ENCODE measurements around the gene PANX3. TPM values are rescaled to one million over a fixed set of nuclear protein-coding genes. Genes with fewer than 3 reads are reported as not detected.
"Not testable (repeated sequence)": the region's sequence is repeated elsewhere in the genome, so short reads cannot be mapped to it uniquely, and the experiment has no call there.

Gene PANX3
- total RNA-seq, 1 experiment from 2014 or later: not detected

- CTCF ChIA-PET: interaction anchor here (0.5 to 1.0 kb wide), 2 partner anchors 186 to 198 kb away, joined by 3 read pairs; no protein-coding TSS in a partner anchor
- Histone ChIP-seq H3K27ac (ENCODE audit: low read length) (peak overlapping the region; percentile 51), H2AFZ (ENCODE audit: low read length) (no peak overlapping the region), H3K4me1 (ENCODE audit: insufficient read depth, low read length) (peaks cover 19% of the 10 kb centered on the region), H3K9ac (ENCODE audit: low read length) (no peak overlapping the region), H4K20me1 (ENCODE audit: low read length) (no peaks in the 10 kb centered on the region), H3K36me3 (ENCODE audit: low read depth, low read length) (no peaks in the 10 kb centered on the region), H3K79me2 (ENCODE audit: low read length) (no peaks in the 10 kb centered on the region), H3K9me2 (replicated peaks; ENCODE audit: low read length) (no peaks in the 10 kb centered on the region), H3K9me3 (ENCODE audit: low read length) (no peaks in the 10 kb centered on the region), H3K4me2 (ENCODE audit: low read length) (peak overlapping the region; percentile 4; the same call in 1 of the 2 replicates), H3K27me3 (ENCODE audit: low read length) (peaks cover 8% of the 10 kb centered on the region; the same call in 1 of the 2 replicates), H3K4me3 (ENCODE audit: low read length) (no peak overlapping the region), H3F3A (ENCODE audit: low read length, unreplicated experiment) (no peaks in the 10 kb centered on the region)
- TF ChIP-seq EZH2 (IDR thresholded peaks at IDR 0.05; ENCODE audit: low read length, unreplicated experiment) (no peak), CTCF (conservative IDR thresholded peaks at IDR 0.05; ENCODE audit: low read depth, low read length) (no peak), EZH2phosphoT487 (IDR thresholded peaks at IDR 0.05; ENCODE audit: borderline replicate concordance, low read length) (no peak)
- no TSS peak for BruUV-seq (replicated peaks)
- DNase-seq: peak; percentile 92
- intact Hi-C loops (cut with micrococcal nuclease): no loop called here
- POLR2A ChIA-PET (ENCODE audit: unreplicated experiment): interaction anchor here (0.7 kb wide), 1 partner anchor 20 kb away, joined by 5 read pairs; no protein-coding TSS in a partner anchor
- peak; percentile 88 for ATAC-seq
These were observed 9.0 kb upstream of the PANX3 start for GRCh38 chr11:124602193-124602592.

GRCh38 chr11:124602723-124603122 lies 8.5 kb upstream of the PANX3 start:
- ATAC-seq (peak; percentile 21; the same call in 1 of the 2 replicates), DNase-seq (peak; percentile 39)
- H4K20me1 ChIP-seq (ENCODE audit: low read length); H3K36me3 ChIP-seq (ENCODE audit: low read depth, low read length); intact Hi-C loops (cut with micrococcal nuclease); H3K27me3 ChIP-seq (ENCODE audit: low read length); H3K9ac ChIP-seq (ENCODE audit: low read length); H3K9me2 ChIP-seq (replicated peaks; ENCODE audit: low read length); BruUV-seq (replicated peaks); H3K9me3 ChIP-seq (ENCODE audit: low read length); H3F3A ChIP-seq (ENCODE audit: low read length, unreplicated experiment); H2AFZ ChIP-seq (ENCODE audit: low read length); H3K79me2 ChIP-seq (ENCODE audit: low read length); H3K4me3 ChIP-seq (ENCODE audit: low read length): not testable (repeated sequence)
- Histone ChIP-seq H3K27ac (ENCODE audit: low read length) (peak overlapping the region; percentile 47), H3K4me1 (ENCODE audit: insufficient read depth, low read length) (peaks cover 19% of the 10 kb centered on the region), H3K4me2 (ENCODE audit: low read length) (peak overlapping the region; percentile 25; the same call in 1 of the 2 replicates)
- ChIA-PET CTCF (interaction anchor here (0.5 to 1.0 kb wide), 2 partner anchors 187 to 199 kb away, joined by 3 read pairs; no protein-coding TSS in a partner anchor), POLR2A (ENCODE audit: unreplicated experiment) (interaction anchor here (0.7 kb wide), 1 partner anchor 20 kb away, joined by 5 read pairs; no protein-coding TSS in a partner anchor)

DNA sequence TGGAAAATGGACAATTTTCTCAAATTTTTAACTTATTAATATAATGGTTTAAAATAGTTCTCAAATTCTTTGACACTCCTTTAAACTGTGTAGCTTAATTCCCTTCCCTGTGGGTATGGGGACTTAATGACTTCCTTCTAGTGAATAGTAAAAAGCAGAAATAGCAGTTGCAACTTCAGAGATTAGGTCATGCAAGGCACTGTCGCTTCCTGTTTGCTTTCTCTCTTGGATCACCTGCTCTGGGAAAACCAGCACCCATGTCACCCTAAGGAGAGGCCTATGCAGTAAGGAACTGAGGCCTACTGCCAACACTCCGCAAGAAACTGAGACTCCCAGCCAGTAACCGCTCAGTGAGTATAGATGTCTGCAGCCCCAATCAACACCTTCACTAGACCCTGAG lies 5.5 kb upstream of the PANX3 start:
- ATAC-seq: no peak
- ChIA-PET POLR2A (ENCODE audit: unreplicated experiment) (no interaction called here), CTCF (interaction anchor here (0.6 kb wide), 1 partner anchor 191 kb away, joined by 3 read pairs; no protein-coding TSS in a partner anchor)
- no peaks in the 10 kb centered on the region for H3F3A ChIP-seq (ENCODE audit: low read length, unreplicated experiment)
- no peaks in the 10 kb centered on the region for H3K79me2 ChIP-seq (ENCODE audit: low read length)
- no TSS peak for BruUV-seq (replicated peaks)
- no peak for DNase-seq
- intact Hi-C loops (cut with micrococcal nuclease): no loop called here
- no peak for TF ChIP-seq CTCF (conservative IDR thresholded peaks at IDR 0.05; ENCODE audit: low read depth, low read length)
- no peak for TF ChIP-seq EZH2phosphoT487 (IDR thresholded peaks at IDR 0.05; ENCODE audit: borderline replicate concordance, low read length)
- no peak for TF ChIP-seq EZH2 (IDR thresholded peaks at IDR 0.05; ENCODE audit: low read length, unreplicated experiment)
- H3K9ac ChIP-seq (ENCODE audit: low read length): no peak overlapping the region
- peaks cover 19% of the 10 kb centered on the region for H3K4me1 ChIP-seq (ENCODE audit: insufficient read depth, low read length)
- H3K27me3 ChIP-seq (ENCODE audit: low read length): no peaks in the 10 kb centered on the region
- H3K4me3 ChIP-seq (ENCODE audit: low read length): no peak overlapping the region
- H2AFZ ChIP-seq (ENCODE audit: low read length): no peak overlapping the region
- no peaks in the 10 kb centered on the region for H4K20me1 ChIP-seq (ENCODE audit: low read length)
- H3K27ac ChIP-seq (ENCODE audit: low read length): no peak overlapping the region
- no peaks in the 10 kb centered on the region for H3K9me2 ChIP-seq (replicated peaks; ENCODE audit: low read length)
- H3K36me3 ChIP-seq (ENCODE audit: low read depth, low read length): no peaks in the 10 kb centered on the region
- H3K9me3 ChIP-seq (ENCODE audit: low read length): no peaks in the 10 kb centered on the region
- H3K4me2 ChIP-seq (ENCODE audit: low read length): no peak overlapping the region
